Omental fat pad (tissue), 4 donors: ENCODE measurements around the gene FSD1L. TPM values are rescaled to one million over a fixed set of nuclear protein-coding genes. Genes with fewer than 3 reads are reported as not detected.
"Not testable (repeated sequence)": the region's sequence is repeated elsewhere in the genome, so short reads cannot be mapped to it uniquely, and the experiment has no call there.

Experiments used
- ATAC-seq: fragments of 150-250 bp; one replicate; pipeline ENCODE4 v1.9.1; 2016; ENCODE audit warnings: mild to moderate bottlenecking, moderate library complexity; ENCODE audit not compliant: low FRiP score
- DNase-seq: peaks from one replicate; pipeline ENCODE4 v3.0.0-alpha.2; 2019; ENCODE audit warnings: low spot score
- CTCF ChIP-seq, 3 donors: fragments of 450-650 bp; IDR thresholded peaks; one replicate each; pipeline ENCODE4 v1.5.1; 2016 to 2017; ENCODE audit warnings: antibody characterized with exemption in 3 of 3, mild to moderate bottlenecking in 3 of 3, moderate library complexity in 2 of 3
- total RNA-seq, 4 donors: library from RNA; depleted of rRNA; stranded (reverse); fragments of >200 nt; gene quantifications; one replicate each; pipeline ENCODE4 v1.1.0, GENCODE V29; 2016

Gene FSD1L
- total RNA-seq, 4 donors from 2014 or later: 2.9 to 9.5 (median 6.0) TPM

- no peak for TF ChIP-seq CTCF (IDR thresholded peaks at IDR 0.05)
- ATAC-seq (no peak), DNase-seq (no peak)
Measured at GRCh38 chr9:105554042-105554441, 106.2 kb downstream of the FSD1L start.

GRCh38 chr9:105557804-105558610, 110.2 kb downstream of the FSD1L start, which contains the start of gene FKTN:
Gene FKTN (plus strand): TSS chr9:105558131. CDS start chr9:105575033, 16,902 bp downstream.
- no peak for TF ChIP-seq CTCF (IDR thresholded peaks at IDR 0.05)

GRCh38 chr9:105572455-105572854, 124.6 kb downstream of the FSD1L start:
- ATAC-seq (no peak), DNase-seq (no peak)
- no peak for TF ChIP-seq CTCF (IDR thresholded peaks at IDR 0.05)

More at GRCh38 chr9:105557804-105558610, 110.2 kb downstream of the FSD1L start, which contains the start of gene FKTN:
- DNase-seq: peak; percentile 65
- peak; percentile 97 for ATAC-seq

GRCh38 chr9:105579952-105580351, 132.1 kb downstream of the FSD1L start:
- DNase-seq, ATAC-seq: not testable (repeated sequence)

GRCh38 chr9:105581550-105581949, 133.7 kb downstream of the FSD1L start:
- not testable (repeated sequence) for ATAC-seq, DNase-seq

- DNase-seq (no peak), ATAC-seq (no peak)
- no peak for TF ChIP-seq CTCF (IDR thresholded peaks at IDR 0.05)
Measured at GRCh38 chr9:105593145-105593544, 145.3 kb downstream of the FSD1L start.

Other genes starting within 250 kb of the FSD1L start
- 10 to 100 TPM; 35.4 to 62.3 (median 48.2) TPM for gene SLC44A1, start 203.4 kb upstream of the FSD1L start, total RNA-seq
- 10 to 100 TPM in 2 of 4 donors, 1 to 10 TPM in 2; 6.6 to 36.3 (median 16.0) TPM for gene FKTN, start 110.1 kb downstream of the FSD1L start, total RNA-seq
- 1 to 10 TPM in 1 of 4 donors, not detected in 3; 1.1 TPM for gene TAL2, start 214.4 kb downstream of the FSD1L start, total RNA-seq
- 10 to 100 TPM in 3 of 4 donors, 1 to 10 TPM in 1; 4.5 to 20.1 (median 13.1) TPM for gene TMEM38B, start 246.5 kb downstream of the FSD1L start, total RNA-seq